T-helper 1 cell treated with Interleukin-12 subunit alpha and Interleukin-12 subunit beta and Interleukin-4 antibody, amounts not matched to agents 30 μg/mL and 1 μg/mL, for 36 hours (primary cell): ENCODE data around the gene WIZ.

Experiments
- H3K27ac Mint-ChIP-seq: one replicate; pipeline ENCODE4 v1.8.0; 2021; ENCODE audit warnings: mild to moderate bottlenecking, mixed read lengths
- H3K27me3 Mint-ChIP-seq: one replicate; pipeline ENCODE4 v1.8.0; 2021; ENCODE audit warnings: low read depth, mixed read lengths
- H3K36me3 Mint-ChIP-seq: one replicate; pipeline ENCODE4 v1.8.0; 2021; ENCODE audit warnings: low read depth, mixed read lengths
- H3K4me1 Mint-ChIP-seq: one replicate; pipeline ENCODE4 v1.8.0; 2021; ENCODE audit warnings: low read depth, mixed read lengths
- H3K4me3 Mint-ChIP-seq: one replicate; pipeline ENCODE4 v1.8.0; 2021; ENCODE audit warnings: mild to moderate bottlenecking, moderate library complexity, mixed read lengths
- H3K9me3 Mint-ChIP-seq: one replicate; pipeline ENCODE4 v1.8.0; 2021; ENCODE audit warnings: mixed read lengths

WIZ gene

DNA sequence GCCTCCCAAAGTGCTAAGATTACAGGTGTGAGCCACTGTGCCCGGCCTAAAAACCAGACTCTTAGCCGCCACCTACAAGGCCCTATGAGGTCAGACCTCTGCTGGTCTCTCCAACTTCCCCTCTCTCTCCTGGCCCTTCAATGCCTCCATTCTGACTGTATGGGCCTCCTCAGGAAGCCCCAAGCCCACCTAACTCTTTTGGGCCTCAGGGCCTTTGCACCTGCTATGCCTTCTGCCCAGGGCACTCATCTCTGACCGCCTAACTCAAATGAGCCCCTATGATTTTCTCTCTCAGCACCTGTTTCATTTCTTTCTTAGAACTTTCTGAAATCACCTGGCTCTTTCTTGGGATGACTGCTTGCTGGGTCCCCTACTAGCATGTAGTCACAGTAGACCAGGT is 6.4 kb downstream of the WIZ start:
- H3K9me3 Mint-ChIP-seq, result no peaks in the 10 kb centered on the region
- peaks cover 13% of the 10 kb centered on the region for H3K36me3 Mint-ChIP-seq
- H3K27me3 Mint-ChIP-seq, result no peaks in the 10 kb centered on the region
- H3K4me3 Mint-ChIP-seq, result no peak overlapping the region
- no peaks in the 10 kb centered on the region for H3K4me1 Mint-ChIP-seq
- no peak overlapping the region for H3K27ac Mint-ChIP-seq

DNA sequence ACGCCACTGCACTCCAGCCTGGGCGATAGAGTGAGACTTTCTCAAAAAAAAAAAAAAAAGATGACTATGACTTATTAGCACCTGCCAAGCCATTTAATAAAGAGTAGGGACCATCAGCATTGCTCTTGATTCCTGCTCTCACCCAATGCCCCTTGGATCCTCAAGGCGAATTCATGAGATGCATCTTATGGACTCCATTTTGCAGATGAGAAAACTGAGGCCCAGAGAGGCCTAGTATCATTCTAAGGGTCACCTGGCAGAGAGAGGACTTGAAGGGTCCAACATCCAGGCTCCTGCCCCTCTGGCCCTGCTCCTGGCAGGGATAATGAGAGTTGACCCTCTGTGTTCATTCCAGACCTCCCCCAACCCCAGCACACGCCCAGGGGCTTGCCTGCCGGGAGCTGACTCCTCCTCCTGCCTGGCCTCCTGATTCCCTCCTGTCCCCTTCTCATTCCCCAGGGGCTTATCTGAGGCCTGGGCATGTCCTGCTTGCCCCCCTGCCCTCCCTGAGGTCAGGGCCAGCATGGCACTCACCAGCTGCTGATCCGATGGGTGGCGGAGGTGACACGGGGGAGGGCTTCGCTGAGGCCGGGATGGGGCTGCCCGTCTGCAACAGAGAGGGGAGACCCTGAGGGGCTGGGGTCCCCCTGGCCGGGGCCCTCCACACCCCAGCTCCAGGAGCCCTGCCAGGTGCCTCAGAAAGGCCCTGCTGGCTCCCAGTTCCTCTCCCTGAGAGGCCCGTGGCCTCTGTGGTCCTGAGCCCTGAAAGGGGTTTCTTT is 7.4 kb downstream of the WIZ start:
- Mint-ChIP-seq H3K4me1 (no peaks in the 10 kb centered on the region), H3K36me3 (peaks cover 12% of the 10 kb centered on the region), H3K27me3 (no peaks in the 10 kb centered on the region), H3K27ac (no peak overlapping the region), H3K4me3 (no peak overlapping the region), H3K9me3 (no peaks in the 10 kb centered on the region)

DNA sequence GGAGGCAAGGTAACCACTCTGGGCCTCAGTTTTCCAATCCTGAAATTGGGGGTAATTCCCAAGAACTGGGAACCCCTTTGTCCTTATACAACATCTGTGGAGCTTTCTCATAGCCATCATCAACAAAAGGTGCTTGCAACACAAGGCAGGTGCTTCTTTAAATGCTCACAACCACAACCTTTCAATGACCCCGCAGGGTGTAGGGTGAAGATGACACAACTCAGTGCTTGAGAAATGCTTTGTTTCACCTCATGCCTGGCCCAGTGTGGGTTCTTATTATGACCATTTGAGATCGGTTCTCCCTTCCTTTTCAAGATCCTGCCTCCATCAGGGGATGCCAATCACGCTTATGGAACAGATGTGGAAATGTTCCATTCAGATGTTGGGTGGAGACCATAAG is 8.4 kb downstream of the WIZ start:
- no peak overlapping the region for H3K4me3 Mint-ChIP-seq
- no peaks in the 10 kb centered on the region for H3K27me3 Mint-ChIP-seq
- H3K9me3 Mint-ChIP-seq, result no peaks in the 10 kb centered on the region
- peaks cover 7% of the 10 kb centered on the region for H3K36me3 Mint-ChIP-seq
- H3K27ac Mint-ChIP-seq, result no peak overlapping the region
- H3K4me1 Mint-ChIP-seq, result peaks cover under 1% of the 10 kb centered on the region

- H3K4me1 Mint-ChIP-seq, result peaks cover 3% of the 10 kb centered on the region
- H3K9me3 Mint-ChIP-seq, result no peaks in the 10 kb centered on the region
- no peak overlapping the region for H3K4me3 Mint-ChIP-seq
- H3K27ac Mint-ChIP-seq, result no peak overlapping the region
- H3K36me3 Mint-ChIP-seq, result peaks cover 5% of the 10 kb centered on the region
- H3K27me3 Mint-ChIP-seq, result no peaks in the 10 kb centered on the region
These were observed 9.7 kb downstream of the WIZ start for GRCh38 chr19:15439821-15440641.

GRCh38 chr19:15439078-15439799 is 10.5 kb downstream of the WIZ start:
- H3K27ac Mint-ChIP-seq, result no peak overlapping the region
- H3K4me3 Mint-ChIP-seq, result no peak overlapping the region
- peaks cover 3% of the 10 kb centered on the region for H3K4me1 Mint-ChIP-seq
- no peaks in the 10 kb centered on the region for H3K9me3 Mint-ChIP-seq
- H3K36me3 Mint-ChIP-seq, result peaks cover 5% of the 10 kb centered on the region
- no peaks in the 10 kb centered on the region for H3K27me3 Mint-ChIP-seq

GRCh38 chr19:15438577-15438976 is 11.2 kb downstream of the WIZ start:
- Mint-ChIP-seq H3K27ac (no peak overlapping the region), H3K4me3 (no peak overlapping the region)

DNA sequence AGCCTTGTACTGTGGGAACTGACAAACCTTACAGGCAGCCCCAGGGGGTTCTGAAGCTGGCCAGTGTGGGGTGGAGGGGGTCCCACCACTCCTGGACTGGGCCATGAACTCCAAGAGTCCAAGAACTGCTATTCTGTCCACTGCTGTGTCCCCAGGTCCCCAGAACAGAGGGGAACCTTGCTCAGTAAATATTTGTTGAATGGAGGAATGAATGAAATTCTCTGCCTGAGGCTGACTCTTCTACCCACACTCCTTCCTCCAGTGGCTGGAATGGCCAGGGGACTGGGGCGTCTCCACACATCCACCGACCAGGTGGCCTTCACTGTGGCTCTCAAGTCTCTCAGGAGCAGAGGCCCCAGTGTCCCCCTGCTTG is 11.6 kb downstream of the WIZ start:
- H3K9me3 Mint-ChIP-seq, result no peaks in the 10 kb centered on the region
- no peak overlapping the region for H3K27ac Mint-ChIP-seq
- H3K4me3 Mint-ChIP-seq, result no peak overlapping the region
- H3K4me1 Mint-ChIP-seq, result peaks cover 7% of the 10 kb centered on the region
- H3K27me3 Mint-ChIP-seq, result no peaks in the 10 kb centered on the region
- peaks cover 7% of the 10 kb centered on the region for H3K36me3 Mint-ChIP-seq

More at GRCh38 chr19:15438577-15438976, 11.2 kb downstream of the WIZ start:
- H3K36me3 Mint-ChIP-seq, result peaks cover 5% of the 10 kb centered on the region
- H3K27me3 Mint-ChIP-seq, result no peaks in the 10 kb centered on the region
- H3K4me1 Mint-ChIP-seq, result peaks cover 3% of the 10 kb centered on the region
- no peaks in the 10 kb centered on the region for H3K9me3 Mint-ChIP-seq

DNA sequence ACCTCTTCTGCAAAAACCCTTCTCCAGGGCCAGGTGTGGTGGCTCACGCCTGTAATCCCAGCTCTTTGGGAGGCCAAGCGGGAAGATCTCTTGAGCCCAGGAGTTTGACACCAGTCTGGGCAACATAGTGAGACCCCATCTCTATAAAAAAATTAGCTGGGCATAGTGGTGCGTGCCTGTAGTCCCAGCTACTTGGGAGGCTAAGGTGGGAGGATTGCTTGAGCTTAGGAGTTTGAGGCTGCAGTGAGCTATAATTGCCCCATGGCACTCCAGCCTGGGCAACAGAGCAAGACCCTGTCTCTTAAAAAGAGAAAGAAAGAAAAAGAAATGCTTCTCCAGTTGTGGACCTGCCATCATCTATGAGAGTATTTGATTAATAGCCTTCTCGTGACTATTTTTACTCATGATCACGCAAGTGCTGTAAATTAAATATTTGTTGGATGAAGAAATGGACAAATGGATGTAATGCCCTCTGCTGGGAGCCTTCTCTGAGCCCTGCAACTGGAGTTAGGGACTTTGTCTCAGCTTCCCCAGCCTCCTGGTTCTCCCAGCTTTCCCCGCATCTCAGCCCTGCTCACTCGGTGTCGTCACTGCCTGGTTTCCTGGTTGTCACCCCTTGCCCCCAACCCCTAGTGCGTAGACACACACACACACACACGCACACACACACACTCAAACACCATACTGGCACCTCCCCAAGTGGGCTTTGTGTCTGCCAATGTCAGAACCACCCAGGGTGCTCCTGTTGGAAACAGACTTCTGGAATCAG is 12.2 kb downstream of the WIZ start:
- Mint-ChIP-seq H3K9me3 (no peaks in the 10 kb centered on the region), H3K4me3 (no peak overlapping the region), H3K4me1 (peaks cover 9% of the 10 kb centered on the region), H3K36me3 (peaks cover 8% of the 10 kb centered on the region), H3K27ac (no peak overlapping the region), H3K27me3 (no peaks in the 10 kb centered on the region)

DNA sequence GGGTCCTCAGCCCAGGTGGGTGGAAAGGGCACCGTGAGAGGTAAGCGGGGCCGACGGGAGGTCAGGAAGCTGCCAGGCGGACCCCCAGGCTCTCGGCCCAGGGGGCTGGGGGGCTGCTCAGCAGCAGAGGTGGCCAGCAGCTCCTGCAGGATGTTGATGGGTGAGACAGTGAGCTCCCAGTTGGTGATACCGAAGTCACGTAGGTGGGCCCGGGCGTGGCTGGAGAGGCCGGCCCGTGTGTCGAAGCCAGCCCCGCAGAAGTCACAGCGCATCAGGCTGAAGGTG is 13.0 kb downstream of the WIZ start:
- no peak overlapping the region for H3K27ac Mint-ChIP-seq
- H3K36me3 Mint-ChIP-seq, result peaks cover 11% of the 10 kb centered on the region
- no peak overlapping the region for H3K4me3 Mint-ChIP-seq
- H3K4me1 Mint-ChIP-seq, result peaks cover 11% of the 10 kb centered on the region
- no peaks in the 10 kb centered on the region for H3K27me3 Mint-ChIP-seq
- H3K9me3 Mint-ChIP-seq, result no peaks in the 10 kb centered on the region

DNA sequence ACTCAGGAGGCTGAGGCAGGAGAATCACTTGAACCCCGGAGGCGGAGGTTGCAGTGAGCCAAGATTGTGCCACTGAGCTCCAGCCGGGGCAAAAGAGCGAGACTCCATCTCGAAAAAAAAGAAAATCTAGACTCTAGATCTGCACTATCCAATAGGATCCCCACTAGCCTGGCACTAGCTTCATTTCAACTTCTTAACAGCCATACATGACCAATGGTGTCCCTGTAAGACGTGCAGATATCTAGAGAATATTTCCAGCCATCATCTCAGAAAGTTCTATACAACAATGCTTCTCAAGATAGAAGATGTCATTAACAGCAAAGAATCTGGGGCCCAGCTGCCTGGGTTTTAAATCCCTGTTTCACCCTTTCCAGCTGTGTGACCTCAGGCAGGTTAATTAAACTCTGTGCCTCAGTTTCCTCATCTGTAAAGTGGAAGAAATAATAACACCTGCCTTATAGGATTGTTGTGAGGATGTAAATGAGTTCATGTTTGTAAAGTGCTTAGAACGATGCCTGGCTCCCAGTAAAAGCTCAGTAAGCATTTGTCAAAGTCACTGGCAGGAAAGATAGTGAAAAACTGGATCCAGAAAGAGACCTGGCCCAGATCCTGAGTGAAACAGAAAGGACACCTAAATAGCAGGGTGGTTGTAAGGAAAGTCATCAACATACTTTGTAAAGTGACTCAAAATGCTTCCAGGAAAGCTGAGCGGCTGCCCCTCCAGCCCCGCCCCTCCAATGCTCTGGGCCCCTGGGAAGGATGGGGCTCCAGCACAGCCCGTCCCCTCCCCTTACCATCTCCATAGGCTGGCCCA is 13.5 kb downstream of the WIZ start:
- H3K27me3 Mint-ChIP-seq, result no peaks in the 10 kb centered on the region
- peak overlapping the region; percentile 16 for H3K27ac Mint-ChIP-seq
- peaks cover 15% of the 10 kb centered on the region for H3K36me3 Mint-ChIP-seq
- no peak overlapping the region for H3K4me3 Mint-ChIP-seq
- H3K9me3 Mint-ChIP-seq, result no peaks in the 10 kb centered on the region
- H3K4me1 Mint-ChIP-seq, result peaks cover 17% of the 10 kb centered on the region

DNA sequence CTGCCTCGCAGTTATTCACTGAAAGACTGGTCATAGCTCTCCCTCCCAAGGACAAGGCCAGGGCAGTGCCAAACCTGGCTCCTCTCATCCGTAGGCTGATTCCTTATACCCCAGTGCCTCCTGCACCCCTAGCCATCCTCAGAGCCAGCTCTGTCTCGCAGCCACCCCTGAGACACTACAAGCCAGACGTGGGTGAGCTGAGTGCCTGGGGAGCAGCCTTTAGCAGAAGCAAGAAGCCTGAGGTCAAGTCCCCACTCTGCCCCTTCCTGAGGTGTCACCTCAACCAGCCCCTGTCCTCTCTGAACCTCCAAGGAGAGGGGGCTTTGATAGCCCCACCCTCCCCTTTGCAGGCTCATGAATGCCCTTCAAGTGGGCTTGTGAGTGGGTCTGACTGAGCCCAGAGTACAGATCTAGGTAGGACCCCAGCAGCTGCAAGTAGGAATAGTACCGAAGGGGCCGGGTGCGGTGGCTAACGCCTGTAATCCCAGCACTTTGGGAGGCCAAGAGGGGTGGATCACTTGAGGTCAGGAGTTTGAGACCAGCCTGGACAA is 16.2 kb downstream of the WIZ start:
- Mint-ChIP-seq H3K9me3 (no peaks in the 10 kb centered on the region), H3K27me3 (no peaks in the 10 kb centered on the region), H3K36me3 (peaks cover 16% of the 10 kb centered on the region), H3K4me1 (peaks cover 24% of the 10 kb centered on the region), H3K27ac (peak overlapping the region; percentile 90), H3K4me3 (peak overlapping the region; percentile 90)

GRCh38 chr19:15432629-15433518 is 16.9 kb downstream of the WIZ start:
- peaks cover 24% of the 10 kb centered on the region for H3K4me1 Mint-ChIP-seq
- H3K9me3 Mint-ChIP-seq, result no peaks in the 10 kb centered on the region
- peak overlapping the region; percentile 90 for H3K27ac Mint-ChIP-seq
- no peaks in the 10 kb centered on the region for H3K27me3 Mint-ChIP-seq
- peak overlapping the region; percentile 90 for H3K4me3 Mint-ChIP-seq
- peaks cover 16% of the 10 kb centered on the region for H3K36me3 Mint-ChIP-seq
